Measurements from ENCODE around the gene NMRAL1.

NMRAL1 gene

DNA sequence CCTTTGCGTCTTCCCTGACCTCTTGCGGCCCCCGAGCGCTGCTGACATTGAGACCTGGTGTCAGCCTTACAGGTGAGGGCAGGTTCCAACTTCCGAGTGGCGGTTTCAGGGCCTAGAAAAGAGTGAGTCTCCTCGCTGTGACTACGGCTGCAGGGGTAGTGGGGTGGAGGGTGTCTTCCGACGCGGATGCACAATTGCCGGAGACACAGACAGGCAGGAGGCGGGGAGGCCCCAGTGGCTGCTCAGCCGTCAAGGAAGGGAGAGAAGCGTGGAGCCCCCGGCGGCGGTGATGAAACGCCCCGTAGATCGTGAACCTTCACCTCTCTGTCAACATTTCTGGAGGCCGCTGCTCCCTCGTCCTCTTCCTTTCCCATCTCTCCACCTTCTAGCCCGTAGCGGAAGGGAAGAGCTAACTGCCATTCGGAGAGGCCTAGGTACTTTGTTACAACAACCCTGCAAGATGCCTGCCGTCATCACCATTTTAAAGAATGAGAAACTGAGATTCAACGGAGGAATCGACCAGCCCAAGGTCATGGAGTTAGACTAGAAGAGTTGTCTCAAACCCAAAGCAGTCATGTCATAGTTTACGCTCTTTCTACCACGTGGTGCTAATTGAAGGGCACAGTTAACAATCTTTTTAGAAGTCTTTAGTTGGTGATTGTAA is 48.3 kb downstream of the NMRAL1 start:
- DNase-seq (ENCODE audit: low spot score), result no peak

GRCh38 chr16:4425378-4426020 is 48.9 kb downstream of the NMRAL1 start, which contains the start of gene DNAJA3:
TSS of gene DNAJA3 (plus strand) at chr16:4425868. CDS start at chr16:4425882, 14 bp downstream.
- peak; percentile 95 for DNase-seq (ENCODE audit: low spot score)

GRCh38 chr16:4420505-4421105 is 53.8 kb downstream of the NMRAL1 start:
- no peak for DNase-seq (ENCODE audit: low spot score)

DNA sequence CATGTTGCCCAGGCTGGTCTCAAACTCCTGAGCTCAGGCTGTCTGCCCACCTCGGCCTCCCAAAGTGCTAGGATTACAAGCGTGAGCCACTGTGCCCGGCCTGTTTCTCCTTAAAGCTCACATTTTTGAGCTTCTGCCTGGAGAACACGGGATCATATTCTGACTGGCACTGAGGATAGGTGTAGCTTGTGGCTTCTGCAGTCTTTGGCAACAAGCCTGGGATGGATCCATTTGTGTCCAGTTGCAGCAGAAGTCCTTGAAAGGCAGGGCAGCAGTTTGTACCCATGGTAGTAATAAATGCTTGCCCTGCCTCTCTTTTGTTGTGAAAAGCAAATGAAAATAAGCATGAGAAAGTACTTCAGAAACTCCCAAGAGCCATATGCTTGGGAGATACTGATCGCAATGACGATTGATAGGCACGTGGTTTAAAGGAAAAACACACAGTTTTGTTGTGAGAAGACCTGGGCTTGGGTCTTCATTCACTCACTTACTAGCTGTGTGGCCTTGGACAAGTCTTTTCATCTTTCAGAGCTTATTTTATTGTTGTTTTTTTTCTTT is 54.9 kb downstream of the NMRAL1 start:
- no peak for DNase-seq (ENCODE audit: low spot score)

- peak; percentile 95 for DNase-seq (ENCODE audit: low spot score)
These were observed 58.0 kb downstream of the NMRAL1 start, which contains the start of gene CORO7 for GRCh38 chr16:4416200-4417032. TSS of gene CORO7 (minus strand) at chr16:4416596. CDS start at chr16:4416518, 78 bp downstream.

DNA sequence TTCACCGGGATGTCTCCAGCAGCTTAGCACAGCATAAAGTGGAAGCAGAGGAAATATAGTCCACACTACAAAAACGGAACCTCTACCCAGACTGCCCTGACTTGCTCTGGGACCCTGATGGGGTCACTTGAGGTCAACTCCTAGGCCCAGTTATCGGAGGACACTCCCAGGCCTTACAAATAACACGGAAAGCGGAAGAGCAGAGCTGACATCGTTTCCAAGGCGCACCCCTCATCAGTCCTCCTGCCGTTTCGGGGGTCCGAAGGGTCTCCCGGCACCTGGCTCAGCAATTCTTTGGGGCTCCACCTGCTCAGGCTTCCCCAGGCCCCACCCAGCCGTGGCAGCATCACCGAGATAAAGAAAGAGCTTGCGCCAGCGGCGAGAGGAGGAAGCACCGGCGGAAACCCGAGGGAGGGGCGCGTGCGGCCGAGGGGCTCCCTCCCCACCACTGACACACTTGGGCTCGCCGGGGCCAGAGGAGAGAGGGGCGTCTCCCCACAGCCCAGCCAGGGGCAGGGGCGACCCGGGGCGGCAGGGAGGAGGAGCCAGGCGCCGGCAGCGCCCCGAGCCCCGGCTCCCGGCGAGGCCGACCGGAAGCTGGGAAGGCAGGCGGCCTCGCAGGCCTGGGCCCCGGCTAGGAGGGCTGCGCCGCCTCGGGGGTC is 58.8 kb downstream of the NMRAL1 start:
- DNase-seq (ENCODE audit: low spot score), result no peak

- DNase-seq (ENCODE audit: low spot score), result no peak
These were observed 60.1 kb downstream of the NMRAL1 start for GRCh38 chr16:4414187-4414917.

- no peak for DNase-seq (ENCODE audit: low spot score)
These were observed 61.6 kb downstream of the NMRAL1 start for GRCh38 chr16:4412854-4413253.

DNA sequence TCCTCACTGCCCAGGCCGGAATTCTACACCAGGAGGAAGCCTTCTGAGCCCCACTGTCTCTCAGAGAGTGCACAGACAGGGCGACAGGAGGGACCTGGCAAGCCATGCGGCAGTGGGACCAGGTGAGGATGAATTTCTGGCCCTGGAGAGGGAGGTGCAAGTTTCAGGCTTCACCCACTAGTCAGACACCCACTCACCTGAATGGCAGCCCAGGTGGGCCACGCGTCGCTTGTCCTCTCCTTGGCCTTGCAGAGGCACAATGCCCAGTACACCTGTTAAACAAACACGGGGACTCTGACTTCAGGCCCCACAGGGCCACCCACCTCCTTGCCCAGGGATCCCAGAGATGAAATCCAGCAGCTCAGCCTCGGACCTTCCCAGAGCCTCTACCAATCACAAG is 62.3 kb downstream of the NMRAL1 start:
- no peak for DNase-seq (ENCODE audit: low spot score)

All from pons (tissue), 1 donor.